Vagina (tissue), 2 donors: ENCODE data around the gene MPHOSPH8. TPM values are rescaled to one million over a fixed set of nuclear protein-coding genes. Genes with fewer than 3 reads are reported as not detected.

Experiments
- DNase-seq, 2 donors: peaks; one replicate each; pipeline ENCODE4 v3.0.0-alpha.2; 2017; ENCODE audit errors: extremely low spot score in 2 of 2
- H3K27ac ChIP-seq: fragments of 200-600 bp; sonication (generic); one replicate; pipeline ENCODE4 v1.5.1; 2019
- H3K27me3 ChIP-seq: fragments of 200-600 bp; sonication (generic); one replicate; pipeline ENCODE4 v1.5.1; 2019
- H3K36me3 ChIP-seq, 2 donors: fragments of 200-600 bp; sonication (generic); one replicate each; pipeline ENCODE4 v1.5.1; 2017 to 2019
- H3K4me1 ChIP-seq: fragments of 200-600 bp; sonication (generic); one replicate; pipeline ENCODE4 v1.5.1; 2019
- H3K4me3 ChIP-seq, 2 donors: fragments of 200-600 bp; sonication (generic); 1 replicate in 1 of 2; 2 replicates in 1 of 2; pipeline ENCODE4 v1.5.1; 2016 to 2019
- H3K9me3 ChIP-seq: fragments of 200-600 bp; sonication (generic); one replicate; pipeline ENCODE4 v1.5.1; 2019
- POLR2A ChIP-seq, 2 donors: fragments of 450-650 bp; IDR thresholded peaks; one replicate each; pipeline ENCODE4 v1.6.1; 2017; ENCODE audit warnings: antibody characterized with exemption in 2 of 2, mild to moderate bottlenecking in 2 of 2, moderate library complexity in 2 of 2
- POLR2AphosphoS5 ChIP-seq, 2 donors: sonication (generic); formaldehyde crosslinking; IDR thresholded peaks; one replicate each; pipeline ENCODE4 v1.9.0; 2017; ENCODE audit warnings: antibody characterized with exemption in 2 of 2, mild to moderate bottlenecking in 2 of 2, low read depth in 1 of 2; ENCODE audit not compliant: insufficient read depth in 1 of 2
- intact Hi-C: fragments of 100-400 bp; cut with DNase I; formaldehyde crosslinking; loops from one replicate; pipeline ENCODE4 v1.15.1; 2023
- total RNA-seq: library from RNA; depleted of rRNA; stranded (reverse); fragments of >200 nt; gene quantifications from one replicate; pipeline ENCODE4 v1.2.3, GENCODE V29; 2016
- TF ChIP-seq, protein P1 (sequence below), 3 experiments: fragments of 450-650 bp in 2 of 3; fragments of 200-600 bp in 1 of 3; sonication (generic) in 1 of 3; IDR thresholded peaks; one replicate each; pipeline ENCODE4 v1.5.1; 2017 to 2019; ENCODE audit warnings: antibody characterized with exemption in 3 of 3, mild to moderate bottlenecking in 2 of 3, moderate library complexity in 2 of 3

The MPHOSPH8 gene
- total RNA-seq, 1 donor from 2014 or later, result 22.8 TPM

DNA sequence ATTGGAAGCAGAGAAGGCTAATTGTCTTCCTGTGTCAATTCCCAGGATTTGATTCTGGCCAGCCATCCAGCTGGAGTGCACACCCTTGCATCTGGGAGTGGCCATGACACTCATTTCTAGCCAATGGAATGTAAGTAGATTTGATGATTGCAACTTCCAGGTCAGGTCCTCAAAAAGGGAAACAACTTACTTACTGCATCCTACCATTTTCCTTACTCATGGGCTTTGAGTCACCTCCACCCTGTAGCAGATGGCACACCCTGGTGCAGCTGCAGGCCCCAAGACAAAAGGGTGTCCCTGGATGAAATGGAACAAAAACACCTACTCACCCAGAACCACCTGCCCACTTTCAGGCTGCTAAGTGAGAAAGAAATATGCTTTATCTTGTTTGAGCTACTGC is 27.3 kb upstream of the MPHOSPH8 start:
- TF ChIP-seq POLR2AphosphoS5 (IDR thresholded peaks at IDR 0.05; ENCODE audit: insufficient read depth in 1 of 2, low read depth in 1 of 2) (no peak), POLR2A (IDR thresholded peaks at IDR 0.05) (no peak)
- TF ChIP-seq, protein P1, sequence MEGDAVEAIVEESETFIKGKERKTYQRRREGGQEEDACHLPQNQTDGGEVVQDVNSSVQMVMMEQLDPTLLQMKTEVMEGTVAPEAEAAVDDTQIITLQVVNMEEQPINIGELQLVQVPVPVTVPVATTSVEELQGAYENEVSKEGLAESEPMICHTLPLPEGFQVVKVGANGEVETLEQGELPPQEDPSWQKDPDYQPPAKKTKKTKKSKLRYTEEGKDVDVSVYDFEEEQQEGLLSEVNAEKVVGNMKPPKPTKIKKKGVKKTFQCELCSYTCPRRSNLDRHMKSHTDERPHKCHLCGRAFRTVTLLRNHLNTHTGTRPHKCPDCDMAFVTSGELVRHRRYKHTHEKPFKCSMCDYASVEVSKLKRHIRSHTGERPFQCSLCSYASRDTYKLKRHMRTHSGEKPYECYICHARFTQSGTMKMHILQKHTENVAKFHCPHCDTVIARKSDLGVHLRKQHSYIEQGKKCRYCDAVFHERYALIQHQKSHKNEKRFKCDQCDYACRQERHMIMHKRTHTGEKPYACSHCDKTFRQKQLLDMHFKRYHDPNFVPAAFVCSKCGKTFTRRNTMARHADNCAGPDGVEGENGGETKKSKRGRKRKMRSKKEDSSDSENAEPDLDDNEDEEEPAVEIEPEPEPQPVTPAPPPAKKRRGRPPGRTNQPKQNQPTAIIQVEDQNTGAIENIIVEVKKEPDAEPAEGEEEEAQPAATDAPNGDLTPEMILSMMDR (IDR thresholded peaks at IDR 0.05), result no peak
- Histone ChIP-seq H3K4me3 (no peak overlapping the region), H3K4me1 (peaks cover 14% of the 10 kb centered on the region), H3K27me3 (no peaks in the 10 kb centered on the region), H3K27ac (no peak overlapping the region), H3K9me3 (no peaks in the 10 kb centered on the region), H3K36me3 (no peaks in the 10 kb centered on the region)
- intact Hi-C loops, result no loop called here
- DNase-seq, result no peak

DNA sequence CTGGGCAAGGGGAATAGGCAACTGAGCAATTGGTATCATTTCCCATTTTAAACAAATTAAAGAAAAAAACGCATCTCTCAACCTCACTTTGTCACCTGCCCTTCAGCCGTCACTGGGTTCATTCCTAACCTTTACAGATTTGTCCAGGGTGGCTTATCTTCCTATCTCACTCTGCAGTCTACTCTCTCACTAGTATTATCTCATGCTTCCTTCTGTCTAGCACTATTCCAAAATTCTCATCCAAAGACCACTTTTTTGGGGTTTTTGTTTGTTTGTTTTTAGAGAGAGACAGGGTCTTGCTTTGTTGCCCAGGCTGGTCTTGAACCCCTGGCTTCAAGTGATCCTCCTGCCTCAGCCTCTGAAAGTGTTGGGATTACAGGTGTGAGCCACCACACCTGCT is 26.7 kb upstream of the MPHOSPH8 start:
- H3K4me3 ChIP-seq, result no peak overlapping the region
- H3K36me3 ChIP-seq, result no peaks in the 10 kb centered on the region
- no peak overlapping the region for H3K27ac ChIP-seq
- no peak for TF ChIP-seq POLR2AphosphoS5 (IDR thresholded peaks at IDR 0.05; ENCODE audit: insufficient read depth in 1 of 2, low read depth in 1 of 2)
- no peak for TF ChIP-seq POLR2A (IDR thresholded peaks at IDR 0.05)
- TF ChIP-seq, protein P1 (IDR thresholded peaks at IDR 0.05), result no peak
- no peaks in the 10 kb centered on the region for H3K9me3 ChIP-seq
- no peak for DNase-seq
- peaks cover 10% of the 10 kb centered on the region for H3K4me1 ChIP-seq
- intact Hi-C loops, result no loop called here
- no peaks in the 10 kb centered on the region for H3K27me3 ChIP-seq

DNA sequence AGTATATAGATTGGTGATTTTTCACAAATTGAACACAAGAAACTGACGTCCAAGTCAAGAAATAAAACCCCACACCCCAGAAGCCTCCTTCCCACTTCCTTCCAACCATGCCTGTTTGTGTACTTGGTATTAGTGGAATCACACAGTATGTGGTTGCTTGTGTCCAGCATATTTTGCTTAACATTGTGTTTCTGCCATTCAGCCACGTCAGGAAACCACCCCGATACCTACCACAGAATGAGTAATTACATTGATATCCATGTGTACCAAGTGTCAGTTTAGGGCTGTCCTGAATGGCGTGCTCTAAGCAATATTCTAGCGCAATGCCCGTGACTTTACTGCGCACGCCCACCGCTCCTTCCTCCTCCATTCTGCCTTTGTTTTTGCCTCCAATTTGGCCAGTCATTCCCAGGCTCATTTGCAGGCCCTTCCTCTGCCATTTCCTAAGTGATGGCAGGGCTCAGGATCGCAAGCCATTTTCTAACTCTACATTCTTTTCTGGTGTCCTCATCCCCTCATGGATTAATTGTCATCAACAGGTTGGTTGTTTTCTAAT is 25.9 kb upstream of the MPHOSPH8 start:
- DNase-seq, result no peak
- no peaks in the 10 kb centered on the region for H3K9me3 ChIP-seq
- H3K4me1 ChIP-seq, result peaks cover under 1% of the 10 kb centered on the region
- no peak overlapping the region for H3K27ac ChIP-seq
- no peak overlapping the region for H3K4me3 ChIP-seq
- intact Hi-C loops, result no loop called here
- TF ChIP-seq, protein P1 (IDR thresholded peaks at IDR 0.05), result no peak
- TF ChIP-seq POLR2AphosphoS5 (IDR thresholded peaks at IDR 0.05; ENCODE audit: insufficient read depth in 1 of 2, low read depth in 1 of 2) (no peak), POLR2A (IDR thresholded peaks at IDR 0.05) (no peak)
- H3K36me3 ChIP-seq, result no peaks in the 10 kb centered on the region
- no peaks in the 10 kb centered on the region for H3K27me3 ChIP-seq

DNA sequence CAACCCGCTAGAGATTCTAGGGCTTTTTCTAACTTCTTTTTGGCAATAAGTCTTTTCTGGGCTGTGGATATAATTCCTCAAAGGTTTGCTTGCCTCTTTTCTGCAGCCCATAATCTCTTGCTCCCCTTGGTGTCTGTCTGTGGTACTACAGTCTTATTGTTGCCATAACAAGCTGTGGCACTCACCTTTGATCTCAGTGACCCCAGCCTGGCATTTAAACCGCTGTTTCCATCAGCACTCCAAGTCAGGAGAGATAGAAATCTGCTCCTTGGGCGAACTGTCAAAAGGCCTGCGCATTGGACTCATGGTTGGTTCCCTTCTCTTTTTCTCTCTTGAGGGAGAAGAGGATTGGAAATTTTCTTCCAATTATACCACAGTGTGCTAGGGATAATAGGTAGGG is 14.5 kb upstream of the MPHOSPH8 start:
- H3K27me3 ChIP-seq, result no peaks in the 10 kb centered on the region
- no peak for DNase-seq
- TF ChIP-seq, protein P1 (IDR thresholded peaks at IDR 0.05), result no peak
- TF ChIP-seq POLR2A (IDR thresholded peaks at IDR 0.05) (no peak), POLR2AphosphoS5 (IDR thresholded peaks at IDR 0.05; ENCODE audit: insufficient read depth in 1 of 2, low read depth in 1 of 2) (no peak)
- no peak overlapping the region for H3K4me3 ChIP-seq
- intact Hi-C loops, result no loop called here
- no peaks in the 10 kb centered on the region for H3K36me3 ChIP-seq
- H3K27ac ChIP-seq, result no peak overlapping the region
- H3K4me1 ChIP-seq, result no peaks in the 10 kb centered on the region
- no peaks in the 10 kb centered on the region for H3K9me3 ChIP-seq

DNA sequence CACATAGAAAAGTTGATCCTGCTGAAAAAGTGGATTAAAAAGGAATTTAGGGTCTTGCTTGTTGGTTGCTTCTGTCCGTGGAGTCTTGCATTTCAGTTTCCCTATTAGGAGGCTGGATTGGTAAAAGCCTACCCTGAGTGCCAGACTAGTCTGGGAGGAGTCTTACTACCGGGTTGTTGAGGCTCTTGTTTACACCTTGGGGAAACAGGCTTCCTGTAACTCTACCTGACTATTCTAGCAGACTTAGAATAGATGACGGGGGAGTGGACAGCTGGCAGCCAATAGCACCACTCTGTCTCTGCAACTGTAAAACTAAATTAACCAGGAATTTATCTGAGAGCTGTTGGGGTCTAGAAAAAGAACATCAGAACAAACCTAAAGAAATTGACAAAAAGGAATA is 11.3 kb upstream of the MPHOSPH8 start:
- no peak overlapping the region for H3K27ac ChIP-seq
- intact Hi-C loops, result no loop called here
- H3K36me3 ChIP-seq, result no peaks in the 10 kb centered on the region
- H3K4me3 ChIP-seq, result no peak overlapping the region
- no peaks in the 10 kb centered on the region for H3K4me1 ChIP-seq
- TF ChIP-seq POLR2A (IDR thresholded peaks at IDR 0.05) (no peak), POLR2AphosphoS5 (IDR thresholded peaks at IDR 0.05; ENCODE audit: insufficient read depth in 1 of 2, low read depth in 1 of 2) (no peak)
- TF ChIP-seq, protein P1 (IDR thresholded peaks at IDR 0.05), result no peak
- no peak for DNase-seq
- H3K9me3 ChIP-seq, result no peaks in the 10 kb centered on the region
- no peaks in the 10 kb centered on the region for H3K27me3 ChIP-seq
